Tongue (tissue), 2 donors: Measurements from ENCODE around the gene GLIPR1. TPM values are rescaled to one million over a fixed set of nuclear protein-coding genes. Genes with fewer than 3 reads are reported as not detected.
A peak's percentile ranks its signal among the peaks of the same experiment; 100 is the strongest.
"Not testable (repeated sequence)": the region's sequence is repeated elsewhere in the genome, so short reads cannot be mapped to it uniquely, and the experiment has no call there.

Experiments
- DNase-seq: peaks from one replicate; pipeline ENCODE4 v3.0.0-alpha.2; 2015
- total RNA-seq: library from RNA; depleted of rRNA; stranded (reverse); fragments of >200 nt; gene quantifications from one replicate; pipeline ENCODE4 v1.2.3, GENCODE V29; 2014

The GLIPR1 gene
- total RNA-seq: 6.6 TPM

DNA sequence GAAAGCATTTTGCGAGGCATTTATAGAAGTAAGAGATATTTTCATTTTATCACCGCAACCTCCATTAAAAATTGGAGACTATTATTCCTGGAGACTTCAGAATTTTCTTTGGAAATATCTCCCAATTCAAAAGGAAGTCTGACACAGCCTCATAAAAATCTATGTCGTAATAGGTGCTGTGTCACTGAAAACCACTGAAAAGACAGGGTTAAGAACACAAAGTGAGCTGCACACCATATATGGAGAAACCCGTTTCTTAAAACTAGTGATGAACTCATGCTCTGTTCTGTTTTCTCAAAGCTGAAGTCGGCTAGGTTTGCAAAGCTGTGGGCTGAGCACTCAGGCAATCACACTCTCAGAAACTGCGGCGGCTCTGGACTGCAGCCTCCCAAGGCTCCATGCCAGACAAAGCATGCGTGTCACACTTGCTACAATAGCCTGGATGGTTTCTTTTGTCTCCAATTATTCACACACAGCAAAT lies at the start of gene GLIPR1:
Gene GLIPR1, plus strand, starts transcription at position 287 of the 481 bp plus-strand sequence. Its CDS starts 126 bp downstream, at position 413.
- DNase-seq: peak; percentile 71

- DNase-seq: no peak
Observed at GRCh38 chr12:75432924-75433323, 47.6 kb upstream of the GLIPR1 start.

DNA sequence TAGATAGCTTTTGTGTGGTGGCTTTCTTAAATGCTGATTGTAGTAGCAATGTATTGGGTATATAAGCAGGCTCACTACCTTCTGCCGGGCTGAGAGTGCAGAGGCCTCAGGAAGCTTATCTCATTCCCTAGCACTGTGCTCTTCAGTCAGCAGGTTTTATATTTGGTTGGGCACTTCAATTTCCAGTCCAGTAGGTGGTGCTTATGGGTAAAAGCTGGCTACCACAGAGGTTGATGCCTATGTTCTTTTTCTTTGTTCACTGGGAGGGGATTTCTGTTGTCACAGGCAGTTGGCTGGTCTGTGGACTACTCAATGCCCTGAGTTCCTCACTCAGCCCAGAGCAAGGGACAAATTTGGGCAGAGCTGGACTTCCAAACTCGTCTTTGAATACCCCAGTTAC lies 43.0 kb upstream of the GLIPR1 start:
- DNase-seq: no peak

DNA sequence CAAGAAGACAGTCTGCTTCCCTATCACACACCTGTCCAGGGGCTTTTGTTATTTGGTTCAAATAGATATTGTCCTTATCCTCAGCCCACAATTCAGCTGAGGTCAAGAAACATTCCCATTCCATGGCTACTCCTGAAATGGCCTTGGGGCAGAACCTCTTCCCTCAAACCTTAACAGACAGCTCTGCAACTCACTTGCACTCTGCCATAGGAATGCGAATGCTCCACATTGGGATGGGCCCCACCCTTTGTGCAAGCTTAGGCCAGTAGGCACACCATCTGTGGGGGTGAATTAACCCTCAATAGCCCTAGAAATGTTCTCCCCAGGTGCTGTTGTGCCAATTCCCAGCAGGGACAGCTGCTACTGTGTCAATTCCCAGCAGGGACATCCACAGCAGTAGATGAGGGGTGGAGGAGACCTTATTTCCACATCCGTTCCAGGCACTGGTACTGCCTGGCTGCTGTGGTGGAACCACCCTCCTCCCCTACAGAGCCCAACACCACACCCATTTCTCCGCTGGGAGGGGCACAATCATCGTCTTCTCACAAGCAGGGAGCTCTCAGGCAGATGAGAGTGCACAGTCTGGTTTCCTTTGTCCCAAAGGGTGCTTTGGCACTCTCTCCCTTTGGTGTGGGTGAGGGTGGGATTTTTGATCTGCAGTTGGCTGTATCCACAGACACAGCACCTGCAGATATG lies 42.3 kb upstream of the GLIPR1 start:
- DNase-seq: no peak

GRCh38 chr12:75439048-75439447 lies 41.5 kb upstream of the GLIPR1 start:
- DNase-seq: no peak

DNA sequence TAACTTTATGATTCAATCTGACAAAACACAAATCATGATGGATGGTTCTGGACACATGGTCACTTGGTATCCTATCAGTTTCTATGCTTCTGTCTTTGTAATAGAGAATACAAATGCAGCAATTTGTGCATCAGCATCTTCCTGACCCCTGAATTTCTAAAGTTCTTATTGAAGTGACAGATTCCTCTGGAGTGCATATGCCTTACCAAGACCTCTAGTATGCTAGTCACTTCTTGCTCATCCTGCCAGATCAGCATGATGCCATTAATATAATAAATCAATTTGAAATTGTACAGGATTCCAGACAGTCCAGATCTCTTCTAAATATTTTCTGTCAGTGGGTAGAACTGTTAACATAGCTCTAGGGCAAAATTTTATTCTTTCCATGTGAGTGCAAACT lies 40.6 kb upstream of the GLIPR1 start:
- no peak for DNase-seq

GRCh38 chr12:75441687-75442449 lies 38.7 kb upstream of the GLIPR1 start:
- not testable (repeated sequence) for DNase-seq

GRCh38 chr12:75442454-75442853 lies 38.1 kb upstream of the GLIPR1 start:
- DNase-seq: not testable (repeated sequence)

GRCh38 chr12:75443709-75444108 lies 36.8 kb upstream of the GLIPR1 start:
- no peak for DNase-seq

- no peak for DNase-seq
Observed at GRCh38 chr12:75444429-75445136, 36.0 kb upstream of the GLIPR1 start.

DNA sequence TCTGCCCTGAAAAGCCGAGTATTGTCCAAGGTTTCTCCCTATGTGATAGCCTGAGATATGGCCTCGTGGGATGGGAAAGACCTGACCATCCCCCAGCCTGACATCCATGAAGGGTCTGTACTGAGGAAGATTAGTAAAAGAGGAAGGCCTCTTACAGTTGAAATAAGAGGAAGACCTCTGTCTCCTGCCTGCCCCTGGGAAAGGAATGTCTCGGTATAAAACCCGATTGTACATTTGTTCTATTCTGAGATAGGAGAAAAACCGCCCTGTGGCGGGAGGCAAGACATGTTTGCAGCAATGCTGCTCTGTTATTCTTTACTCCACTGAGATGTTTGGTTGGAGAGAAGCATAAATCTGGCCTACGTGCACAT lies 35.4 kb upstream of the GLIPR1 start:
- DNase-seq: not testable (repeated sequence)

- no peak for DNase-seq
Observed at GRCh38 chr12:75446857-75447256, 33.7 kb upstream of the GLIPR1 start.

GRCh38 chr12:75447691-75448393 lies 32.7 kb upstream of the GLIPR1 start:
- no peak for DNase-seq

DNA sequence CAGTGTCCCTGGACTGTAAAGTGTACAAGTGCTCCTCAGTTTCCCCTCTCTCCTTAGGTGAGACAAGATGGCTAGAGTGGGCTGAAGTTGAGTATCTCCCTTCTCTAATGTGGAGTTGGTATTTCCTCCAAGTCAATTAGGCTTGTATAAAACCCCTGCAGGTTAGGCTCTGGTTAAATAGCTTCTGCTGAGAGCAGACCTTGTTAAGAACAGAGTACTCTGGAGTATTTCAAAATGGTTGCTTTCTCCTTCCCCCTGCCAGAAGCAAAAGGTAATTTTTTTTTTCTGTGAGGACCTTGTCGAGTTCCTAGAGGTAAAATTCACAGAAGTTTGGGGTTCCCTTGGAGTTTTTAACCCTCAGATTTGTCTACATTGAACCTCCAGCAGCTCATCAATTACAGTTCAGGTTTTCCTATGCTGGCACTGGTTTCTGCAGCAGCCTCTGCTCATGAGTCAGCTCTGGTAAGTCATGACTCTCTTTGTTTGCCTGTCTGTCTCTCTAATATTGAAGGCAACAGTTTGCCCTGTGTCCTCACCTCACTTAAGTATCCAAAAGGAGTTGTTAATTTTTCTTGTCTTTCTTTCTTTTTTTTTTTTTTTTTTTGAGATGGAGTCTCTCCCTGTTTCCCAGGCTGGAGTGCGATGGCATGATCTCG lies 27.8 kb upstream of the GLIPR1 start:
- DNase-seq: no peak

DNA sequence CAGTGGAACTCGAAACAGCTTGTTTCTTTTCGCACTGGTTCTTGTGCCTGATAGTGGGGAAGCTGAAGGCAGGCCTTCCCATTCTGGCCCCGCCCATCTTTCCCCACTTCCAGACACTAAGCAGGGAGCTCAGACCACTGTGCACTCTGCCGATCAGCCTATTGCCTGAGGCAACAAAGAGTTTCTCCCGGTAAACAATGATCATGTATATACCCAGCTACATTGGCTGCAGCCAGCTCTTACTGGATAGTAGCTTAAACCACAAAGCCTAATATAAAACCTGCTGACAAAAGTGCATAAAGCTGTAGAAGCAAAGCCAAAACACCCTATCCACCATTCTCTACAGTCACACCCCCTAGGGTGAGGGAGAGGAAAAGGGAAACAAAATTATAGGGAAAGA lies 24.7 kb upstream of the GLIPR1 start:
- no peak for DNase-seq

DNA sequence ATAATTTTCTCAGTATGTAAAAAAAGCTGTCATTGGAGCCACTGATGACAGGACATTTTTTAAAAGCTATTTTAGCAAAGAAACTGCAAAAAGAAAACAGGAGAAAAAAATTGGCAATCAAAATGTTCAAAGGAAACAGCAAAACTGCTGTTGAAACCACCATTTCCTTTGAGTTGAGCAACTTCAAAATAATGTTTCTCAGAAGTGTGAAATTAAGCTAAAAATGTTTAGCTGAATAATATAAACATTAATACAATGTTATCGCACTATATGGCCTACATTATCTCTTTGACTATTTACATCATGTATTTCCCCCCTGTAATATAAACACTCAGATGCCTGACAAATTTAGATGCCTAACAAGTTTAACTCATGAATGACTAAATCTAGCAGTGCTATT lies 23.4 kb upstream of the GLIPR1 start:
- DNase-seq: no peak

DNA sequence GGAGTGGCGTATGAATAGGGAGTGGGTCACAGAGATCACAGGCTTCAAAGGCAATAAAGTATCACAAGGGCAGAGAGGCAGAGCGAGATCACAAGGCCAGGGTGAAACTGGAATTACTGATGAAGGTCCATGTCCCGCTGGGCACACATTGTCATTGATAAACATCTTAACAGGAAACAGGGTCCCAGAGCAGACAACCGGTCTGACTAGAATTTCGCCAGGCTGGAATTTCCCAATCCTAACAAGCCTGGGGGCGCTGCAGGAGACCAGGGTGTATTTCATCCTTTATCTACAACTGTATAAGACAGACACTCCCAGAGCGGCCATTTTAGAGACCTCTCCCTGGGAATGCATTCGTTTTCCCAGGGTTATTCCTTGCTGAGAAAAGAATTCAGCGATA lies 22.7 kb upstream of the GLIPR1 start:
- DNase-seq: not testable (repeated sequence)

- DNase-seq: no peak
Observed at GRCh38 chr12:75459755-75460154, 20.8 kb upstream of the GLIPR1 start.

- no peak for DNase-seq
Observed at GRCh38 chr12:75460204-75460603, 20.4 kb upstream of the GLIPR1 start.

GRCh38 chr12:75471902-75472890 lies 8.4 kb upstream of the GLIPR1 start:
- DNase-seq: no peak

- DNase-seq: no peak
Observed at GRCh38 chr12:75474116-75474515, 6.4 kb upstream of the GLIPR1 start.
